Activated T-cell treated with anti-CD3 and anti-CD28 coated beads, Interleukin-2, amount 50 U/mL, for 1 hour (primary cell): ENCODE measurements around the gene MSH3.
A peak's percentile ranks its signal among the peaks of the same experiment; 100 is the strongest.

ENCODE experiments used
- DNase-seq: peaks from one replicate; pipeline ENCODE4 v3.0.0-alpha.2; 2020

MSH3 gene

DNA sequence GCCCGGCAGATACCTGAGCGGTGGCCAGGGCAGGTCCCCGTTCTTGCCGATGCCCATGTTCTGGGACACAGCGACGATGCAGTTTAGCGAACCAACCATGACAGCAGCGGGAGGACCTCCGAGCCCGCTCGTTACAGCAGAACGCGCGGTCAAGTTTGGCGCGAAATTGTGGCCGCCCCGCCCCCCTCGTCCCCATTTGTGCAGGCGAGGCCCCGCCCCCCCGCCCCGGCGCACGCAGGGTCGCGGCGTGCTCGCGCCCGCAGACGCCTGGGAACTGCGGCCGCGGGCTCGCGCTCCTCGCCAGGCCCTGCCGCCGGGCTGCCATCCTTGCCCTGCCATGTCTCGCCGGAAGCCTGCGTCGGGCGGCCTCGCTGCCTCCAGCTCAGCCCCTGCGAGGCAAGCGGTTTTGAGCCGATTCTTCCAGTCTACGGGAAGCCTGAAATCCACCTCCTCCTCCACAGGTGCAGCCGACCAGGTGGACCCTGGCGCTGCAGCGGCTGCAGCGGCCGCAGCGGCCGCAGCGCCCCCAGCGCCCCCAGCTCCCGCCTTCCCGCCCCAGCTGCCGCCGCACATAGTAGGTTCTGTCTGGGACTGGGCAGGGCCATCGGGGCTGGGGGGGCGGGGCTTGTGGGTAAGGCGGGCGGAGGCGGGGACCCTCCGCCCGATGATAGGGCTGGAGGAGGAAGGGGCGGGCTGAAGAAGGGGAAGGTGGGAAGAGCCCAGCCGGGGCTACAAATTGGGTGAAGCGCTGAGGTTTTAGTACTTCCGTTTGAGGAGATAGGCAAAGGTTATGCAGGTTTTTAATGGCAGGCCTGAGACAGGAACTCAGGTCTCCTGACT is at the start of gene MSH3, which contains the start of gene DHFR:
Gene MSH3, plus strand, starts transcription at position 262 of the 840 bp plus-strand sequence. Its CDS starts 76 bp downstream, at position 338.
Gene DHFR, minus strand, starts transcription at position 593 of the 840 bp plus-strand sequence. Its CDS starts 494 bp downstream, at position 99.
- peak; percentile 90 for DNase-seq

GRCh38 chr5:80607343-80607742 is 47.1 kb upstream of the MSH3 start:
- no peak for DNase-seq

- no peak for DNase-seq
Observed at GRCh38 chr5:80607832-80608231, 46.6 kb upstream of the MSH3 start.

- DNase-seq = no peak
Observed at GRCh38 chr5:80608731-80609130, 45.7 kb upstream of the MSH3 start.

DNA sequence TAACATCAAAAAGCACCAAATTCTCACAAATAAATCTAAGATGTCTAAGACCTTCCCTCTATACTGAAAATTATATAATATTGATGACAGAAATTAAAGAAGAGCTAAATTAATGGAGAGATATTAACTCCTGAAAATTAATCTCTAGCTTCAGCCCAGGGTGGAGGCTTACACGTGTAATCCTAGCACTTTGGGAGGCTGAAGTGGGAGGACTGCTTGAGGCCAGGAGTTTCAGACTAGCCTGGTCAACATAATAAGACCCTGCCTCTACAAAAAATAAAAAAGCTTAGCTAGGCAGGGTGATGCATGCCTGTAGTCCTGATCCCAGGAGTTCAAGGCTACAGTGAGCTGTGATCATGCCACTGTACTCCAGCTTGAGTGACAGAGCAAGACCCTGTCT is 44.8 kb upstream of the MSH3 start:
- DNase-seq = no peak

DNA sequence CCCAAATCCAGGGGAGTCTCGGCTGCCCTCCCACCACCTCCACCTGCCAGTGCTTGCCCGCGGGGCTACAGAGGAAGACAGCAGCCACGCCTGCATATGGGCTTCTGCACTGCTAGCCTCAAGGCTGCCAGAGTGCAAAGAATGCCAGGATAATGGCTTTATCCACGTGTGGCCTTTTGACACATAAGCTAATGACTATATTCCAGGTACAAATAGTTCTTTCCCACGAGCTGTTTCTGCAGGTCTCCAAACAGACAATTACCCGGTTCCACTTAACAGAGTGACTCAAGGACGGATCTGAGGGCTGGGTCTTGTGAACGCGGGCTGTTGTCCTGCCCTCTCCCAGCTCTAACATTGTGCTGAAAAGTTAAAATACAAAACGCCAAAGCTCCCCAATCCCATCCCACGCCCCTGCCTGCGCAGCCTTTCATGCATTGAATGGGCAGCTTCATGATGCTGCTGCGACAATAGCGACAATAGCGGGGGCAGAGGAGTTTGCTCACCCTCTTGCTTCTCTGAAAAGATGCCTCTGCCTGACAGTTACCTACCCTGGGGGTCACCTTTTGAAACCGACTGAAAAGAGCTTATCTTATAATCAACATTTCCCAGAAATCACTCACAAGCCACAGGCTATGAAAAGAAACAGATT is 39.1 kb upstream of the MSH3 start:
- no peak for DNase-seq

GRCh38 chr5:80618438-80618837 is 36.0 kb upstream of the MSH3 start:
- DNase-seq = no peak

- no peak for DNase-seq
Observed at GRCh38 chr5:80619086-80619485, 35.4 kb upstream of the MSH3 start.

GRCh38 chr5:80620211-80620610 is 34.2 kb upstream of the MSH3 start:
- no peak for DNase-seq

DNA sequence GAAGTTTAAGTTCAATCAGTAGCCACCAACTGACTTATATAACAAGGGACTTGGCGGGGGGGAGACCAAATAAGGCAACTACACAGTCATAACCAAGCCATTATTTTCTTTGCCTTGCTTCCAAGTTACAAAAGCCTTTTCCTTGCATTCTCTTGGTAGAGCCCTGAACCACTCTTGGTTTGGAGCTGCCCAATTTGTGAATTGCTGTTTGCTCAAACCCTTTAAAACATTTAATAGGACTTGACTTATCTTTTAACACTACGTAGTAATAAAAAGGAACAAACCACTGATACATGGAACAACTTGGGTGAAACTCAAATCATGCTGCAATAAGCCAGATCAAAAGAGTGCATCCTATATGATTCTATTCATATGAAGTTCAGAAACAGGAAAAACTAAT is 31.7 kb upstream of the MSH3 start:
- DNase-seq = no peak

DNA sequence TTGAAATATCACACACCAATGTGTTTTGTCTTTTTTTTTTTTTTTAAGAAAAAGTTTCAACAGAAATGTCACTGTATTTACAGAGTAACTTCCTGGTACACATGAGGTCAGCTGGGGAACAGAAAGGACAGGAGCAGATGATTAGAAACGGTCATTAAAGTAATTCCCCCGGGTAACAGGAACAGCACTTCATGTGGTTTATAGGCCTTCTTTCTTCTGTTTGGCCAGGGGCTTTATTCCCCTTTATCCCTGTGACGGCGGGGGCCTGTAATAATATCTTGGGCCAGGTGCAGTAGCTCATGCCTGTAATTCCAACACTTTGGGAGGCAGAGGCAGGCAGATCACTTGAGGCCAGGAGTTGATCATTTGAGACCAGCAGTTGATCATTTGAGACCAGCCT is 30.5 kb upstream of the MSH3 start:
- no peak for DNase-seq

DNA sequence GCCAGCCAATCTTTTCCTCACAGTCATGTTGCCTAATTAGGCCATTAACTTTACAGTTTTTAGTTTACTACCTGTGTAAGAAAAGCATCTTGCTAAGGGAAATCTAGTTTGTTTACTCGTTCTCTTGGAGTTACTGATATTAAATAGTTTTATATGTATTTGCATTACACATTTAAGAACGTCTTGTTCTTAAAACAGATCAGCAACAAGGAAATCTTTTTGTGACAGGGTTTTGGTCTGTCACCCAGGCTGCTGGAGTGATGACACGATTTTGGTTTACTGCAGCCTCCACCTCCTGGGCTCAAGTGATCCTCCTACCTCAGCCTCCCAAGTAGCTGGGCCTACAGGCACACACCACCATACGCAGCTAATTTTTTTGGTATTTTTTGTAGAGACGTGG is 29.2 kb upstream of the MSH3 start:
- no peak for DNase-seq

GRCh38 chr5:80629281-80629680 is 25.2 kb upstream of the MSH3 start:
- no peak for DNase-seq

DNA sequence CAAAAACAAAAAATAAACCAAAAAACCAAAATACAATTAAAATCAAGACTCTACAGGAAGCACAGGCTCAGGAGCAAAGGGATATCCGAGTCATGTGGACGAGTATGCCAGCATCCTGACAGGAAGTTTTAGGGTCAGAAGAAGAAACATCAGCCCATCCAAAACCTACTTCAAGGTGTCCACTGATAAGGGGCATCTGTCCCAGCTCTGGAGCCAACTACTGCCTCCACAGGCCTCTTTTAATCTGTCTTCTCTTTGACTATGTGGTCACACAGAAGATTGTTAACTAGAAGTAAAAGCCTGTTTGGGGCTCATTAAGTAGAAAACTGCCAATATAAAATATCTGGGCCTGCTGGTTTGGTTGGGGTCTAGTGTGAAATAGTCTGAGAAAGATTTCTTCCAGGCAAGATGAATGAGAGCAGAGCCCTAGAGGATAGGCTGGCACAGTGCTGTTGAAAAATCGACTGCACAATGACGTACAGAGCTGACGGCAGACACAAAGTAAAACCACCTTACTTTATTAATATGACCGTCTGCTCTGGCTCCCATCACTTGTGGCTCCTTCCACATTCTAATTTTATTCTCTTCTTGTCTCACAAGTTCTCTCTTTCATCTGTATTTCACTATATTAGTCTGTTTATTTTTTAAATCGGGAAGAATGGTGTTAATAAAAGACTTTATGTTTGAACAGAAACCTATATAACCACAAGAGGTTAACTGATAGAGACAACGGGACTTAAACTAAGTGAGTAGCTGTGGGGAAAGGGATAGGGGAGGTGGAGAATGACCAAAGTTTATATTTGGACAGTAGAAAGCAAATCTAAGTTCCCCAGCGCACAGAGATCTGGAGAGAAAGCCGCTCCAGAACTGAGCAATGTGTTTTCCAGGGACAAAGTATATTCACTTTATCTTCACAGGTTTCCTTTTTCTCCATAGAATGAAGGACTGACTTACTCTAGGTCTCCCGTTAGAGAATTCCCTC is 22.9 kb upstream of the MSH3 start:
- DNase-seq = no peak

GRCh38 chr5:80632700-80633099 is 21.8 kb upstream of the MSH3 start:
- no peak for DNase-seq

DNA sequence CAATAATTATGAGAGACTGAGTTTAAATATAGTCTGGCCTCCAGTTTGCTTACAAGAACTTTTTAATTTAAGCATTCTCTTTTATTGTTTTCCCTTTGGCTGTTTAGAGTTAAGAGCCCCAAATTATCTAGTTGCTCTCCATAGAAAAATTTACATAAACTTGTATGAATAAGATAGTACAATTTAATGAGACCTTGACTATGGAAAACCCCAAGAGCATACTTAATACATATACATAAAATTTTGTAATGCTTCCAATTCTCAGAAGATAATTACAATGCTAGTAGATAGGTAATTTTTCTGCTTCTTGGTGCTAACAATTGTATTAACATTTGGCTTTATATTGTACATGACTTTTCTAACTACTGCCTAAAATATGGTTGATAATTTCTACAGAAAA is 20.3 kb upstream of the MSH3 start:
- DNase-seq = no peak

- no peak for DNase-seq
Observed at GRCh38 chr5:80641353-80641752, 13.1 kb upstream of the MSH3 start.

DNA sequence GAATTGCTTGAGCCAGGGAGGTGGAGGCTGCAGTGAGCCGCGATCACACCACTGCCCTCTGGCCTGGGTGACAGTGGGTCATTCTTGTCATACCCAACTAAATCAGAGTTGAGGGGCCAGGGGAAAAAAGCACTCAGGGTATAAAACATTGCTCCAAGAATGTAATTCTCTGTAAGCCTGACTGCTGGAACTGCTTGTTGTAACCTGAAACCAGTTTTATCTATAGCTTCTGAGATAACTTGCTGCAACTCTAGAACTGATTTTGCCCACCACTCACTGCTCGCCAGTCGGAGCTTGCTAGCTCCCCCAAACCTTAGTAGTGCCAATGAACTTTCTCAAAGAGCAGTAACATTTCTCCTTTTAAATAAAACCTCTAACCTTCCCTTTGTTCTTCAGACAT is 9.6 kb upstream of the MSH3 start:
- no peak for DNase-seq

DNA sequence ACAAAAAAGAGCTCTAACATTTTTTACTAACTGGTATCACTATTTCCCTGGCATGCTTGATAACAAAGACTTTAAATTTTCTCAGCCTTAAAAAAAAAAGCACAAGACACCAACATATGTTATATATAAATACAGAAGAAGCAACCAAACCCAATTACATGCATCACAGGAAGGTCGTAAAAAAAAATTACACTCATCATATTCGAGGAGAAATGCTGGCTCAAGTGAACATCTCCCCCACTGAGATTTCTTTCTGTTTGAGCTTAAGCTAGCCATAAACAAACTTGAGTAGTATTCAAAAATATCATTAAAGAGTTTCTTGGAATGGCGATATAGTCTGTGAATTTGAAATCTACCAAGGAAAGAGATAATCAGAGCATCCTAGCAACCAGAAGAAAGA is 7.5 kb upstream of the MSH3 start:
- no peak for DNase-seq

- DNase-seq = no peak
Observed at GRCh38 chr5:80653502-80653901, 950 bp upstream of the MSH3 start.

DNA sequence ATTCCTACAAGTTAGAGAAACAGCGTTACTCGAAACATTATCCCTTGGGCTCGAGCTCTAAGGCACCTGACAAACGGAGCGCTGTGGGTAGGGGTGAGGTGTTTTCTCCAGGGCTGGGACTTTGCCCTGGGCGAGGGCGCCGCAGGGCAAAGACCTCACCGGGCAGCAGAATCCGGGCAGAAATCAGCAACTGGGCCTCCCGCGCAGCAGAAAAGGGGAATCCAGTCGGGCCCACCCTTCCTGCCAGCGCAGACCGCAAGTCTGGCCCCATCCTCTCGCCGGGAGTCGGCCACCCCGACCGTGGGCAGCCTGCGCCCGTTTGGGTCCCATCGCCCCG is 430 bp upstream of the MSH3 start:
- no peak for DNase-seq

- peak; percentile 17 for DNase-seq
Observed at GRCh38 chr5:80655231-80655774, 851 bp downstream of the MSH3 start.

DNA sequence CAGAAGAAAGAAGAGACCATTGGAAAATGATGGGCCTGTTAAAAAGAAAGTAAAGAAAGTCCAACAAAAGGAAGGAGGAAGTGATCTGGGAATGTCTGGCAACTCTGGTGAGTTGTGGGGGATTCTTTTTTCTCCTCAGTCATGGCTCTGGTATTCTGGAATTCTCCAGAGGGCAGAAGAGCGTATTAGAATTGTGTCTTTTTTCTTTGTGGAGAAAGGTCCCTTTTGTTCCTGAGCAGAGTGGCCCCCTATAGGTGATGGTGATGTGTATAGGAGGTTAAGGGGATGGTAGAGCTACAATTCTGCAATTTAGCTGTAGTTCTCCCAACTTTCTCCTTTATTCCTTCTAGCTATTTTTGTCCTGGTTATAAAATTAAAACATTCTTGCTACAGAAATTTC is 2.0 kb downstream of the MSH3 start:
- no peak for DNase-seq
